OCI-LY7 (cell line): ENCODE measurements around the gene TSPYL6.

Source experiments
- EZH2phosphoT487 ChIP-seq: fragments of 200-600 bp; sonication (generic); IDR thresholded peaks from 2 replicates; pipeline ENCODE4 v1.6.1; 2018; ENCODE audit warnings: low read depth, borderline replicate concordance, mild to moderate bottlenecking, mixed run types, antibody characterized with exemption, low read length, moderate library complexity, mixed read lengths
- TF ChIP-seq, protein P1 (sequence below): fragments of 200-600 bp; sonication (generic); conservative IDR thresholded peaks from 2 replicates; pipeline ENCODE4 v1.5.1; 2014; ENCODE audit warnings: mild to moderate bottlenecking, antibody characterized with exemption, low read length, moderate library complexity, mixed read lengths

DNA sequence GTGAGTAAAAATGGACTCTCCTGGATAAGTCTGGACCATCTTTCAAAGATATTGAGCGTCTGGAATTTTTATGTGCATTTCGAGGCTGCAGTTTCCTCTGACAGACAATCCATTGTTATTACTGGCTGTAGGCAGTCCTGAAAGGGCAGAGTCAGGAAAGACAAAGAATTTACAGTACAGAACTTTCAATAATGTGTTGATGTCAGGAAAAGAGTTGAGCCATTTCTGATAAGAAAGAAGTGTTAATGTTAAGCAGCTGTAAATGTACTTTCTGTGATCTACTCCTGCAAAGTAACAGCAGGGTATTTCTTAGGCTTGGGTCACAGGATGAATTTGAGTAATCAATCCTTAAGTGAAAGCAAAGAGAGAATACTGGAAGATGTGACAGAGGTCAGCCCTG lies 29.8 kb downstream of the TSPYL6 start:
- TF ChIP-seq, protein P1, sequence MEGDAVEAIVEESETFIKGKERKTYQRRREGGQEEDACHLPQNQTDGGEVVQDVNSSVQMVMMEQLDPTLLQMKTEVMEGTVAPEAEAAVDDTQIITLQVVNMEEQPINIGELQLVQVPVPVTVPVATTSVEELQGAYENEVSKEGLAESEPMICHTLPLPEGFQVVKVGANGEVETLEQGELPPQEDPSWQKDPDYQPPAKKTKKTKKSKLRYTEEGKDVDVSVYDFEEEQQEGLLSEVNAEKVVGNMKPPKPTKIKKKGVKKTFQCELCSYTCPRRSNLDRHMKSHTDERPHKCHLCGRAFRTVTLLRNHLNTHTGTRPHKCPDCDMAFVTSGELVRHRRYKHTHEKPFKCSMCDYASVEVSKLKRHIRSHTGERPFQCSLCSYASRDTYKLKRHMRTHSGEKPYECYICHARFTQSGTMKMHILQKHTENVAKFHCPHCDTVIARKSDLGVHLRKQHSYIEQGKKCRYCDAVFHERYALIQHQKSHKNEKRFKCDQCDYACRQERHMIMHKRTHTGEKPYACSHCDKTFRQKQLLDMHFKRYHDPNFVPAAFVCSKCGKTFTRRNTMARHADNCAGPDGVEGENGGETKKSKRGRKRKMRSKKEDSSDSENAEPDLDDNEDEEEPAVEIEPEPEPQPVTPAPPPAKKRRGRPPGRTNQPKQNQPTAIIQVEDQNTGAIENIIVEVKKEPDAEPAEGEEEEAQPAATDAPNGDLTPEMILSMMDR: no peak
- TF ChIP-seq EZH2phosphoT487: no peak
